ENCODE results near the gene TPRG1L. TPM values are rescaled to one million over a fixed set of nuclear protein-coding genes. Genes with fewer than 3 reads are reported as not detected.

The TPRG1L gene
- total RNA-seq, 1 experiment from 2014 or later, result 24.0 TPM

DNA sequence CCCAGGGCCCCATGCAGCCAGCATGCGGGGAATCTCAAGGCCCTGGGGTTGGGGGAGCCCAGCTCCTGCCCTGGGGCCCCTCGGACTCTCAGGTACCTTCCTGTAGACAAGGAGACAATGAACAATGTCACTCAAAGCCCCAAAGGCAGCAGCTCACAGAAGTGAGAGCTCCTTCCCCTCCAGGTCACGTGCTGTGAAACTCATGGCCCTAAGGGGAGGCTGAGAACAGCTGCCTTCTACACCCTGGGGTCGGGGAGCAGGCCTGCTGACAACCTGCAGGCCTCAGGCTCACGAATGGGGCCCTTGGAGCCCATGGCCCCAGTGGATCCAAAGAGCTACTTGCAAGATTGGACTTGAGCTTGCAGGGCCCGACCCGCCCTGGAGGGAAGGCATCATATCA lies 16.7 kb upstream of the TPRG1L start:
- H3K23me2 ChIP-seq (ENCODE audit: insufficient read length, low read depth, low read length, poor library complexity, severe bottlenecking), result peaks cover 5% of the 10 kb centered on the region
- WGBS (ENCODE audit: extremely low coverage, insufficient read length, low lambda C conversion rate), result no CpG with 5 or more reads among the region's 7 CpGs
- no peak overlapping the region for H3K56ac ChIP-seq (ENCODE audit: insufficient read length, low read depth, low read length)
- no peak overlapping the region for H3K27ac ChIP-seq (ENCODE audit: insufficient read length, low read depth, low read length)
- Mint-ChIP-seq H3K4me1 (peaks cover 17 to 19% of the 10 kb centered on the region in 2 experiments), H3K27me3 (ENCODE audit: low read depth) (peaks cover 18% of the 10 kb centered on the region), H3K4me3 (no peak overlapping the region; a peak in 1 of 5 replicates), H3K9me3 (no peaks in the 10 kb centered on the region), H3K36me3 (ENCODE audit: insufficient read depth in 1 of 3, low read depth in 3 of 3) (no peaks in the 10 kb centered on the region; a peak in 1 of 7 replicates), H3K27ac (no peak overlapping the region)
- H2BK15ac ChIP-seq (ENCODE audit: low read depth, low read length), result no peak overlapping the region
- H3K79me1 ChIP-seq (ENCODE audit: insufficient read depth, low read depth, low read length, poor library complexity, severe bottlenecking), result no peaks in the 10 kb centered on the region
- no peak overlapping the region for H3K14ac ChIP-seq (ENCODE audit: insufficient read depth, low read length)
- no peaks in the 10 kb centered on the region for H3K9me3 ChIP-seq (ENCODE audit: control insufficient read depth, low read depth, low read length)
- no peak overlapping the region for H2AFZ ChIP-seq (ENCODE audit: low read length)
- no peak overlapping the region for H3K4me2 ChIP-seq (ENCODE audit: insufficient read depth, insufficient read length, low read length)
- H2BK5ac ChIP-seq (ENCODE audit: insufficient read length, low read length), result no peak overlapping the region
- no peaks in the 10 kb centered on the region for H4K20me1 ChIP-seq (ENCODE audit: control insufficient read depth, insufficient read depth, insufficient read length)
- no peak overlapping the region for H2AK5ac ChIP-seq (ENCODE audit: insufficient read length, low read length)
- no peaks in the 10 kb centered on the region; the same call in 1 of the 2 replicates for H3K27me3 ChIP-seq (ENCODE audit: insufficient read depth, low read length)
- H2BK20ac ChIP-seq (ENCODE audit: low read depth, low read length, poor library complexity, severe bottlenecking), result no peak overlapping the region
- TF ChIP-seq, protein P1, sequence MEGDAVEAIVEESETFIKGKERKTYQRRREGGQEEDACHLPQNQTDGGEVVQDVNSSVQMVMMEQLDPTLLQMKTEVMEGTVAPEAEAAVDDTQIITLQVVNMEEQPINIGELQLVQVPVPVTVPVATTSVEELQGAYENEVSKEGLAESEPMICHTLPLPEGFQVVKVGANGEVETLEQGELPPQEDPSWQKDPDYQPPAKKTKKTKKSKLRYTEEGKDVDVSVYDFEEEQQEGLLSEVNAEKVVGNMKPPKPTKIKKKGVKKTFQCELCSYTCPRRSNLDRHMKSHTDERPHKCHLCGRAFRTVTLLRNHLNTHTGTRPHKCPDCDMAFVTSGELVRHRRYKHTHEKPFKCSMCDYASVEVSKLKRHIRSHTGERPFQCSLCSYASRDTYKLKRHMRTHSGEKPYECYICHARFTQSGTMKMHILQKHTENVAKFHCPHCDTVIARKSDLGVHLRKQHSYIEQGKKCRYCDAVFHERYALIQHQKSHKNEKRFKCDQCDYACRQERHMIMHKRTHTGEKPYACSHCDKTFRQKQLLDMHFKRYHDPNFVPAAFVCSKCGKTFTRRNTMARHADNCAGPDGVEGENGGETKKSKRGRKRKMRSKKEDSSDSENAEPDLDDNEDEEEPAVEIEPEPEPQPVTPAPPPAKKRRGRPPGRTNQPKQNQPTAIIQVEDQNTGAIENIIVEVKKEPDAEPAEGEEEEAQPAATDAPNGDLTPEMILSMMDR (conservative IDR thresholded peaks at IDR 0.05), result no peak
- no peak overlapping the region for H3K18ac ChIP-seq (ENCODE audit: insufficient read length, low read depth, low read length)
- H2BK12ac ChIP-seq (ENCODE audit: insufficient read length, low read depth, low read length), result no peak overlapping the region
- H3K23ac ChIP-seq (ENCODE audit: insufficient read length, low read depth, low read length), result no peak overlapping the region
- H4K8ac ChIP-seq (replicated peaks; ENCODE audit: insufficient read length, low read depth, low read length), result no peak overlapping the region
- no peak for DNase-seq
- no peak overlapping the region for H3K4ac ChIP-seq (ENCODE audit: low read depth, low read length)
- no peaks in the 10 kb centered on the region for H3K79me2 ChIP-seq (ENCODE audit: insufficient read depth, low read length)
- H2BK120ac ChIP-seq (ENCODE audit: low read depth, low read length, poor library complexity, severe bottlenecking), result no peak overlapping the region
- H3T11ph ChIP-seq (ENCODE audit: low read length), result no peak overlapping the region
- no peaks in the 10 kb centered on the region for H3K4me1 ChIP-seq (ENCODE audit: insufficient read depth, low read length)
- H4K91ac ChIP-seq (ENCODE audit: insufficient read length, low read depth, low read length), result no peak overlapping the region
- H3K9ac ChIP-seq (ENCODE audit: extremely low read depth, insufficient read length, low read length), result no peak overlapping the region
- no peak overlapping the region for H4K5ac ChIP-seq (ENCODE audit: insufficient read length, low read depth, low read length)

Data from H9 (cell line).